HepG2 (cell line): Measurements from ENCODE around the gene VGLL4. TPM values are rescaled to one million over a fixed set of nuclear protein-coding genes. Genes with fewer than 3 reads are reported as not detected.

ENCODE experiments used
- ARID3A ChIP-seq: IDR thresholded peaks from 2 replicates; pipeline ENCODE4 v1.6.1; 2012; ENCODE audit warnings: low read depth, low read length, improper control_type of control experiment
- CBX5 ChIP-seq: sonication (generic); formaldehyde crosslinking; IDR thresholded peaks from 2 replicates; pipeline ENCODE4 v1.4.0; 2020; ENCODE audit warnings: missing genetic modification reagents, borderline replicate concordance
- DDIT3 ChIP-seq: sonication (generic); formaldehyde crosslinking; IDR thresholded peaks from 2 replicates; pipeline ENCODE4 v1.4.0; 2020; ENCODE audit warnings: mild to moderate bottlenecking, missing genetic modification reagents
- FOXK1 ChIP-seq: sonication (generic); formaldehyde crosslinking; IDR thresholded peaks from 2 replicates; pipeline ENCODE4 v1.4.0; 2020; ENCODE audit warnings: low read depth, missing genetic modification reagents, borderline replicate concordance
- HDAC2 ChIP-seq: sonication (generic); formaldehyde crosslinking; IDR thresholded peaks from 2 replicates; pipeline ENCODE4 v1.4.0; 2020; ENCODE audit warnings: missing genetic modification reagents
- KLF16 ChIP-seq, 2 experiments: sonication (generic) in 1 of 2; formaldehyde crosslinking in 1 of 2; IDR thresholded peaks; 2 replicates each; pipeline versions ENCODE4 v1.6.1 to v1.8.0; 2016 to 2023; ENCODE audit warnings: missing genetic modification reagents in 2 of 2, missing compliant biosample characterization in 1 of 2
- PHF21A ChIP-seq: sonication (generic); formaldehyde crosslinking; IDR thresholded peaks from 2 replicates; pipeline ENCODE4 v1.5.0; 2020; ENCODE audit warnings: mild to moderate bottlenecking, missing genetic modification reagents
- PRDM15 ChIP-seq: sonication (generic); formaldehyde crosslinking; IDR thresholded peaks from 2 replicates; pipeline ENCODE4 v1.4.0; 2020; ENCODE audit warnings: missing genetic modification reagents
- RARA ChIP-seq: IDR thresholded peaks from 2 replicates; pipeline ENCODE4 v1.6.1; 2016; ENCODE audit warnings: missing genetic modification reagents, missing compliant biosample characterization
- RFX1 ChIP-seq: fragments of 450-650 bp; IDR thresholded peaks from 2 replicates; pipeline ENCODE4 v1.6.1; 2017
- SMAD3 ChIP-seq: sonication (generic); formaldehyde crosslinking; IDR thresholded peaks from 2 replicates; pipeline ENCODE4 v1.4.0; 2020; ENCODE audit warnings: missing genetic modification reagents
- SMARCC2 ChIP-seq: fragments of 450-650 bp; IDR thresholded peaks from 2 replicates; pipeline ENCODE4 v1.6.1; 2017; ENCODE audit warnings: antibody characterized with exemption, mild to moderate bottlenecking
- SNAPC5 ChIP-seq: sonication (generic); formaldehyde crosslinking; IDR thresholded peaks from 2 replicates; pipeline ENCODE4 v1.8.1; 2023; ENCODE audit warnings: mild to moderate bottlenecking, missing genetic modification reagents, borderline replicate concordance
- TBL1XR1 ChIP-seq: fragments of 150-350 bp; IDR thresholded peaks from 2 replicates; pipeline ENCODE4 v1.6.1; 2014; ENCODE audit warnings: borderline replicate concordance, low read length; ENCODE audit not compliant: partially characterized antibody
- XBP1 ChIP-seq: sonication (generic); formaldehyde crosslinking; IDR thresholded peaks from 2 replicates; pipeline ENCODE4 v1.5.0; 2020; ENCODE audit warnings: missing genetic modification reagents
- YEATS2 ChIP-seq: sonication (generic); formaldehyde crosslinking; IDR thresholded peaks from 2 replicates; pipeline ENCODE4 v1.4.0; 2020; ENCODE audit warnings: missing genetic modification reagents, borderline replicate concordance
- ZNF263 ChIP-seq: sonication (generic); formaldehyde crosslinking; IDR thresholded peaks from 2 replicates; pipeline ENCODE4 v1.4.0; 2020; ENCODE audit warnings: missing genetic modification reagents
- ZNF577 ChIP-seq: sonication (generic); formaldehyde crosslinking; IDR thresholded peaks from 2 replicates; pipeline ENCODE4 v1.4.0; 2020; ENCODE audit warnings: mild to moderate bottlenecking, low read depth, missing genetic modification reagents, borderline replicate concordance
- polyA plus RNA-seq, 8 experiments: library from polyadenylated mRNA; depleted of rRNA in 3 of 8; stranded (reverse) in 7 of 8; unstranded in 1 of 8; fragments of >200 nt; fragmentation: Illumina TruSeq in 4 of 8; extraction: Trizol in 4 of 8; gene quantifications; 2 replicates each; pipeline versions ENCODE4 v1.2.1 to v1.2.3, GENCODE V29; 2011 to 2016; ENCODE audit warnings: low read depth in 4 of 8, missing spikeins in 1 of 8, mixed read lengths in 1 of 8; ENCODE audit not compliant: insufficient read depth in 1 of 8
- total RNA-seq, 5 experiments: library from RNA; depleted of rRNA; stranded (reverse); fragments of >200 nt; fragmentation: Illumina TruSeq; extraction: Trizol; gene quantifications; 2 replicates each; pipeline ENCODE4 v1.2.3, GENCODE V29; 2016; ENCODE audit warnings: low read depth in 1 of 5
- TF ChIP-seq, protein P1 (sequence below): sonication (generic); IDR thresholded peaks from 2 replicates; pipeline ENCODE4 v1.6.1; 2016; ENCODE audit warnings: low read depth, borderline replicate concordance

Gene VGLL4
- total and polyA plus RNA-seq, 2 of the 13 experiments (the other 11 are each of a cell fraction or from before 2014, with no cell fraction given) = 23.2 to 39.0 TPM

DNA sequence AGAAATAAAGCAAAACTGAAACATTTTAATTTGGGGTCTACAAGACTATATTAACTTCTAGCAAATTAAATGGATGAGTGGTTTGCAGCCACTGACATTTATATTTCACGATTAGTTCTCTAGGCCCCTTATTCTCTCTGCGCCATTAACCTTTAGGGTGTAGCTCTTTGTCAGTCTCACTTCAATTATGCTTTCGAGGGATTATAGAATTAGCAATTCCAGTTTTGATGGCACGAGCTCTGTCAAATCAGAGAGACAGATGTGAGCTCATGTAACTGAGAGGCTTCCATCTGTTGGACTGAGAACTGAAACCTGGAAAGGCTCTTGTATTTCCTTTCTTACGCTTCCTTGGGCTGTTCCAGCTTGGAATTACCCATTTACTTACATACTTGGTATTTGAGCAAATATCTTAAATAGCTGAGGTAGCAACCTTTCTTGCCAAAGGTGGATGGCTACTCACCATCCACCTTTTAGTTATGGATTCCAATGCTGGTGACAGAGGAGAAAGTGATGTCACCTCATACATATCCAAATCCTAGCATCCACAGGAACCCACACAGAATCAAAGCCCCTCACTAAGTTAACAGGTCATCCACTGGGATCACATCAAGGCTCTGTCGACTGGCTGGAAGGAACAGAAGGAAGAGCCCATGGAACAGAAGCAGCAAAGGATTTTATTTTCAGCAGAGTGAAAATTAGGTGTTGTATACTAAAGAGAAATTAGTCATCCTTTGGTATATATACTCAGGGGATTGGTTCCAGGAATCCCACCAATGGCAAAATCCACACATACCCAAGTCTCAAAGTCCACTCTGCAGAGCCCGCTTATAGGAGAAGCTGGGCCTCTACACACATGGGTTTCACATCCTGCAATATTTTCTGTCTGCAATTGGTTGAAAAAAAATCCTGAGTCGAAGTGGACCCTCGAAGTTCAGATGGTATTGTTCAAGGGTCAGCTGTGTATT is 20.8 kb downstream of the VGLL4 start (continued):
- TF ChIP-seq PRDM15 (CRISPR knock-in tag) = no peak
- TF ChIP-seq RFX1 = no peak
- no peak for TF ChIP-seq TBL1XR1
- TF ChIP-seq ZNF263 (CRISPR knock-in tag) = no peak
- TF ChIP-seq HDAC2 (CRISPR knock-in tag) = peak; percentile 42; the same call in 1 of the 2 replicates
- 0 out of 2 replicates have a peak, but pooled peaks have one; percentile 62 for TF ChIP-seq FOXK1
- TF ChIP-seq PHF21A (CRISPR knock-in tag) = peak; percentile 93
- peak in 1 of 2 experiments; percentile 56; a peak in 1 of 4 replicates for TF ChIP-seq KLF16 (CRISPR knock-in tag; IDR thresholded peaks at IDR 0.05)
- no peak for TF ChIP-seq DDIT3 (CRISPR knock-in tag)
- TF ChIP-seq SMAD3 (CRISPR knock-in tag) = peak; percentile 46; the same call in 1 of the 2 replicates
- TF ChIP-seq CBX5 (CRISPR knock-in tag) = peak; percentile 68; the same call in 1 of the 2 replicates
- no peak for TF ChIP-seq SNAPC5 (CRISPR knock-in tag)
- peak; percentile 62 for TF ChIP-seq ARID3A
- peak; percentile 67 for TF ChIP-seq RARA
- TF ChIP-seq, protein P1, sequence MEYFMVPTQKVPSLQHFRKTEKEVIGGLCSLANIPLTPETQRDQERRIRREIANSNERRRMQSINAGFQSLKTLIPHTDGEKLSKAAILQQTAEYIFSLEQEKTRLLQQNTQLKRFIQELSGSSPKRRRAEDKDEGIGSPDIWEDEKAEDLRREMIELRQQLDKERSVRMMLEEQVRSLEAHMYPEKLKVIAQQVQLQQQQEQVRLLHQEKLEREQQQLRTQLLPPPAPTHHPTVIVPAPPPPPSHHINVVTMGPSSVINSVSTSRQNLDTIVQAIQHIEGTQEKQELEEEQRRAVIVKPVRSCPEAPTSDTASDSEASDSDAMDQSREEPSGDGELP = peak; percentile 70; the same call in 1 of the 2 replicates
- TF ChIP-seq XBP1 (CRISPR knock-in tag) = no peak
- peak; percentile 36; the same call in 1 of the 2 replicates for TF ChIP-seq YEATS2 (CRISPR knock-in tag)
- TF ChIP-seq ZNF577 (CRISPR knock-in tag) = no peak
- TF ChIP-seq SMARCC2 = no peak
